Skin epidermis (tissue), 12 donors: Measurements from ENCODE around the gene PNLIPRP2.

Experiments
- H3K27ac ChIP-seq, 21 experiments: fragments of 200-600 bp; sonication (generic) in 11 of 21; one replicate each; pipeline ENCODE4 v1.5.0; 2020; ENCODE audit warnings: mild to moderate bottlenecking in 3 of 21, inconsistent platforms in 2 of 21, moderate library complexity in 2 of 21
- H3K4me3 ChIP-seq, 7 experiments: fragments of 200-600 bp; sonication (generic) in 2 of 7; one replicate each; pipeline ENCODE4 v1.5.0; 2020; ENCODE audit warnings: inconsistent platforms in 2 of 7, mild to moderate bottlenecking in 2 of 7, moderate library complexity in 1 of 7

PNLIPRP2 gene

DNA sequence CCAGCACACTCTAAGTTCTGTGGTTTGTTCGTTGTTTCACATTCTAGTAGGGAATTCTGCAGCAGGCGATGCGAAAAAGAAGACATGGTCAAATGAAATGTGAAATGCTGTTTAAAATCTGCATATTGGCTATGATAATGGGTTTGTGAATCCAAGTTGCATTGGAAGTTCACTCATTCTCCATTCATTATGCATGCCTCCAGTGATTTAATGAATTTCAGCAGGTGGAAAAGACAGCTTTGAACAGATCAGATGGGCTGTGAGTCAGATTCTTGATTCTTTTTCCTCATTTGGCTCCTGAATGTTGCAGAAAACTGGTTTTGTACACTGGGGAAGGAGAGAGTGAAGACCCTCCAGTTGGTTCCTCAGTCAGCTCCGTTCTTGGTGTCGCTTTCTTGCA lies 52.1 kb downstream of the PNLIPRP2 start:
- H3K27ac ChIP-seq, result no peak overlapping the region
- no peak overlapping the region for H3K4me3 ChIP-seq

DNA sequence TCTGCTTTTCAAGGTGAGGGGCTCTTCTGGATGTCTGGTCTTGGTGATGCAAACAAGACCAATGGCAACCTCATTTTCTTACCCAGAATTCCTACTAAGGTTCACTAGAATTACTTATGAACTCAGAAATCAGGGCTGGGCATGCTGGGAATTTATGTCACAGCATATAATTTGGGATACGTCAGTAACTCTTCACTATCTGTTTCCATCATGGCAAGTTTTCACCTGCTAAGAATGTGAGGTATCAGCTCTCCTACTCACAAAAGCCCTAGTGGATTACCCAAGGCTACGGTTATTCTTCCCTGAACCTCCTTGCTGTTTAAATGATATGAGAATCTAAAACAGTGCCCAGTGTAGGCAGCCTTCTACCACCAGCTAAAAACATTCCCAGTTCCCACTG lies 53.1 kb downstream of the PNLIPRP2 start:
- H3K27ac ChIP-seq, result no peak overlapping the region
- no peak overlapping the region for H3K4me3 ChIP-seq

DNA sequence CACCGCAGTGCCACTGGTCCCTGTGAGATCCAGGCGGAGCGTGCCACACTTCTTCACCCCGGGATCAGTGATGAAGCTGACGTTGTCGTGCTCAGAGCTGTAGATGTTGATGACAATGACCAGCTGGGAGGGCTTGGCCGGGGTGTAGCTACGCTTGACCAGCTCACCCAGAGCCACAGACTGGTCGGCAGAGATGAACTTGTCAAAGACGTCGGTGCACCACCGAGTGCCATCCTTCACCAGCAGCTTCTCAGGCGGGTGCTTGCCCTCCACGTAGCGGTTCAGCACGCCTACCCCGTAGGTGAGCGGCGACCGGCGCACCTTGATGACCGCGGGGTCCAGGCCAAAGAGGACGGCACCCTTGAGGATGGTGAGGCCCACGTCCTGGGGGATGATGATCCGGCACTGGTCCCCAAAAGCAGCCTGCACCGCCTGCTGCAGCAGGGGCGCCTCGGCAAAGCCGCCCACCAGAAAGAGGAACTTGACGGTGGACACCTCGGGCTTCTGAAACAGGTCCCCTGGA lies 54.2 kb downstream of the PNLIPRP2 start:
- Histone ChIP-seq H3K27ac (no peak overlapping the region), H3K4me3 (no peak overlapping the region)

DNA sequence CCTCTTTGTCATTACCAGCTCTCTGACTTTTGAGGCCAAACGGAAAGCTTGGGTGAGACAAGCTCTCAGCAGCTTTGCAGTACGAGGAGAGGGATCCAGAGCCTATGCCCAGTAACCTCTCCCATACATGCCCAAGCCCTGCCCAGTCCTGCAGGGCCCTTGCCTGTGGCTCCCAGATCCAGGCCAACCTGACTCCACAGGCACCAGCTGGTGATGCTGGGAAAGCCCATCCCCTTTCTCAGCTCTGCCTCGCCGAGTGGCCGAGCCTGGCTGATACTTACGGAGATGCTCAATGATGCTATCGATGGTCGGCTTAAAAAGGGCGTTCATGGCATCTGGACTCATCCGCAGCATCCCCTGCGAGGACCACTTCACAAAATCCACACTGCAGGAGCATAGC lies 55.4 kb downstream of the PNLIPRP2 start:
- Histone ChIP-seq H3K27ac (no peak overlapping the region), H3K4me3 (no peak overlapping the region)

DNA sequence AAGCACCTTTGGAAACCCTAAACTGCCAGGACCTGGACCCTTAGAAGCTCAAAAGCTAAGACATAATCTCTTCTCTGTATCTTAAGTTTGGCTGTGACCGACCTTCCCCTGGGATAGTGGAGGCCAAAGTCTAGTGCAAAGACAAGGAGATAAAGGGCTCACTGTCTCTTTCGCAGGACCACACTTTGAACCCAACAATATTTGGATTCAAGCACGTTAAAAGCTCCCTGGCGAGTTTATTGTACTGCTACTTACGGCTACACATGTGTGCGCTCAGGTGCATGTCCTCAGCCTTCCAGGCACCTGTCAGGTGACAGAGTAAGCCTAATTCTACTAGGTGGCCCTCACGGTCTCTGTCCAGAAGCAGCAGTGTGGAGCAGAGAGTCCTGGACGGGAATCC lies 55.9 kb downstream of the PNLIPRP2 start:
- Histone ChIP-seq H3K27ac (no peak overlapping the region), H3K4me3 (no peak overlapping the region)

DNA sequence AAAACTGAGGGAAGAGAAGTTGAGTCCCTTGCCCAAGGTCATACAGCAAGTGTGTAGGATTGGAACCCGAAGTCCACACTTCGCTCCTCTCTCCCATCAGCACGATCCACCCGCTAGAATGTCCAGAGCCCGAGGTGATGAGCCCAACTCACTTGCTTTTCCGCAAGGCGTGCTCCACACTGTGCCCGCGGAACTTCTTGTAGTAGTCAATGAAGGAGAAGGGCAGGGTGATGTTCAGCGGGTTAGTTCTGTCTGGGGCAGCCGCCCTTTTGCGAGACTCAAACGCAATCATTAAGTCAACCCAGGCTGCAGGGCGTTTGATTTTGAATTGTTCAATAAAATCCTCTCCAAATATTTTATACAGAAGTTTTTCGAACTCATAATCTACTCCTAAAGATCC lies 58.6 kb downstream of the PNLIPRP2 start:
- no peak overlapping the region for H3K4me3 ChIP-seq
- no peak overlapping the region for H3K27ac ChIP-seq

DNA sequence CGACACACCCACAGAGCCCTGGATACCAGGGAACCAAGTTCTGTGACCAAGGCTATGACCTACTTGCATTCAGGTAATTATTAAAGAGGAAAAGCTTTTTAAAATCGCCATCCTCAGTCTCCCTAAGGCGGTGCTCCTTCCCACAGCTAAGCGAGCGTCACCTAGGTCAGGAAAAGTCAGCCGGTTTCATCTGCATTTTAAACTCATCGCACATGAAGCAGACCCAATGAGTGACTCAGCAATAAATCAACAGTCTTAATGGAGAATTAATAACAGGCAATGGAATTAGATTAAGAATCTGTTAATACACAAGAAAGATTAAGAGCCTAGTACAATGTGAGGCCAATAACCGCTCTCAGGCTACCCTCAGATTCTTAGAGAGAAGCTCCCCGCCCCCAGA lies 62.4 kb downstream of the PNLIPRP2 start:
- H3K27ac ChIP-seq, result no peak overlapping the region
- no peak overlapping the region for H3K4me3 ChIP-seq

DNA sequence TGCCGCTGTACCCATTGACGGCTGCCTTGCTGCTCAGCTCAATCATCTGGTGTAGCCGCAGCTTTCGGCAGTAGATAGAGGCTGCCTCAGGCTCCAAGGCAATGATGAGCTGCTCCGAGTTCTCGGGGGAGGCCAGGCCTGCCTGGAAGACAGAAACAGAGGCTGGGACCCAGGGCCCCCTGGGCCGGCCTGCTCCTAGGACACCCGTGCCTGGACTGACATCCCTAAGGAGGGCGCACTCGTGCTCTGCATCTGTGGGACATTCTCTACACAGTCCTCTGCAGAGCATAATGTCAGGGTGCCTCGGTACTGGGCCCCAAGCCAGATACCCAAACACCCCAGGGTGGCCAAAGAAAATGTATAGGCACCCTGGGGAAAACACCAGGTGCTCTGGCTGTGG lies 63.1 kb downstream of the PNLIPRP2 start:
- no peak overlapping the region for H3K27ac ChIP-seq
- H3K4me3 ChIP-seq, result no peak overlapping the region

DNA sequence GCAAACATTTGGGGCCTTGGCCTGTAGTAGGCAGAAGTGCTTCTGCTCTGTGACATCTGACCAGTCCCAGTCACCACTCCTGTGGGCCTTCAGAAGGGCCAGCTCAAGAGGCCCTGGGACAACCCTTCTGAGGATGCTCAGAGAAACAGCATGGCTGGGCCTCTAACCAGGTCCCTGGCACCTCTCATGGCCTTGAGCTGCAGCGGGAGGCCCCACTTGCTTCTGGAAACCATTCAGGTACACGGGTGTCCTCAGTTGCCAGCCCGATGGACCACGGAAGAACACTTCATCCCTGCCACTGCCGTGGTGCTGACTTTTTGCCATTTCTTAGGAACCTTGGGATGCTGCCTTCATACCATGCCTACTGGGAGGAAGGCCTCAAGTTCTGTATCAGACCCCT lies 64.0 kb downstream of the PNLIPRP2 start:
- no peak overlapping the region for H3K27ac ChIP-seq
- no peak overlapping the region for H3K4me3 ChIP-seq

DNA sequence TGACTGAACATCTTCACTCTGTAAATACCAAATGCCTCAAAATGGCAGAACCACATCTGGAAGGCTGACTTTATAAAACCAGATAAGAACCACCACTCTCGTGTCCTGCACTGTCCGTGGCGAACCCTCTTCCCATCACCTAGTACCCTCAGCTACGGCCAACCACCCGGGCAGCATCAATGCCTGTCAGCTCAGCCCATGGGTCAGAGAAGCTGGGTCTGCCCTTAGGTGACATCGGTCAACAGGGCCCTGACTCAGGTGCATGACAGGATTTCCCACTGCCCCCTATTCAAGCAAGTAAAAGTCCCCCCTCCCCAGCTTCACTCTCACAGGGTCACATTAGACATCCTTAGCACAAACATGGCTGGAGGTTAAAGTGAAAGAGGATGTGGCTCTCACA lies 65.1 kb downstream of the PNLIPRP2 start:
- Histone ChIP-seq H3K4me3 (no peak overlapping the region), H3K27ac (no peak overlapping the region)

DNA sequence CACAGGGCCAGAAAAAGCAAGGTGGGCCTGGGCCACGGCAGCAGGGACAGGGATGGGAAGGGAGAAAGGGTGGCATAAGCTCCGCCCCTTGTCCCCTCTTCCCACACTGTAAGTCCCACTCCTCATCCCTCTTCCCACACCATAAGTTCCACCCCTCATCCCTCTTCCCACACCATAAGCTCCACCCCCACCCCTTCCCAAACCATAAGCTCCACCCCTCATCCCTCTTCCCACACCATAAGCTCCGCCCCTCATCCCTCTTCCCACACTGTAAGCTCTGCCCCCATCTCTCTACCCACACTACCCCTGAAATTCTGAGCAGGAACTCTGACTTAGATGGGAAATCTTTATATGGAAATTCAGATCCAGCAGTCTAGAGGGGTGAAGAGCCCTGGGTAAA lies 65.9 kb downstream of the PNLIPRP2 start:
- no peak overlapping the region for H3K27ac ChIP-seq

DNA sequence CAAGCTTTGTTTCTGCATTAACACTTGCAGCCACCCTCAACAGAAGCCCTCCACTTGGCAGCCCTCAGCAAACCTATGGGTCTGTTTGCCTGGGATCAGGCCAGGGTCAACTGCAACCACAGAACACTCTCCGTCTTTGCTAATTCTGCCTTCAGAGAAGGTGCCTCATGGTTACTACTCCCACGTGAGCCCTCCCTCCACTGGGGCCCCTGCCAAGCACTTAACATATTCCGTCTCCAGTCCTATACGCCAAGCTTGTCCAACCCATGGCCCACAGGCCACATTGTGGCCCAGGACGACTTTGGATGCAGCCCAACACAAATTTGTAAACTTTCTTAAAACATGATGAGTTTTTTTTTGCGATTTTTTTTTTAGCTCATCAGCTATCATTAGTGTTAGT lies 66.9 kb downstream of the PNLIPRP2 start:
- Histone ChIP-seq H3K4me3 (no peak overlapping the region), H3K27ac (no peak overlapping the region)

More for the DNA sequence above, 65.9 kb downstream of the PNLIPRP2 start:
- no peak overlapping the region for H3K4me3 ChIP-seq

DNA sequence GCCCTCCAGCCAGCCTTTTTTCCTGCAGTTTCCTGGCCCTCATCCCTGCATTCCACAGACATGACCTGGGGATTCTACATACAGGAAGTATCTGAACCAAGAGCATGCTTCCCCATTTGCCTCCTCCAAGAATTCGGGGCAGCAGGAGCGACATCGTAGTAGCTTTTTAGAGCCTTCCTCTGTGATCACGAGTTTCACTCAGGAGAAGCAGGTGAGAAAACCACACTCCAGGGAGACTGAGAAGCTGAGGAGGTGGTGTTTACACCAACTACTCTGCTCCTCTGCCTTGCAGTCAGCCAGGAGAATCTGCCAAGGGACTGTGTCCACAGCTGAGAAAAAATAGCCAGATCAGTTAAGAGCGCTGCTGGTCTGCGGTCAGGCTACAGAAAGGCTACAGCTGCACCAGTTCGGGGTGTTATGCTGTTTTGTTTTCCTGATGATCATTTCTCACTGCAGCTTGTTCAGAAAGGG lies 67.5 kb downstream of the PNLIPRP2 start:
- no peak overlapping the region for H3K4me3 ChIP-seq
- H3K27ac ChIP-seq, result peak overlapping the region in 1 of 21 experiments; percentile 29

DNA sequence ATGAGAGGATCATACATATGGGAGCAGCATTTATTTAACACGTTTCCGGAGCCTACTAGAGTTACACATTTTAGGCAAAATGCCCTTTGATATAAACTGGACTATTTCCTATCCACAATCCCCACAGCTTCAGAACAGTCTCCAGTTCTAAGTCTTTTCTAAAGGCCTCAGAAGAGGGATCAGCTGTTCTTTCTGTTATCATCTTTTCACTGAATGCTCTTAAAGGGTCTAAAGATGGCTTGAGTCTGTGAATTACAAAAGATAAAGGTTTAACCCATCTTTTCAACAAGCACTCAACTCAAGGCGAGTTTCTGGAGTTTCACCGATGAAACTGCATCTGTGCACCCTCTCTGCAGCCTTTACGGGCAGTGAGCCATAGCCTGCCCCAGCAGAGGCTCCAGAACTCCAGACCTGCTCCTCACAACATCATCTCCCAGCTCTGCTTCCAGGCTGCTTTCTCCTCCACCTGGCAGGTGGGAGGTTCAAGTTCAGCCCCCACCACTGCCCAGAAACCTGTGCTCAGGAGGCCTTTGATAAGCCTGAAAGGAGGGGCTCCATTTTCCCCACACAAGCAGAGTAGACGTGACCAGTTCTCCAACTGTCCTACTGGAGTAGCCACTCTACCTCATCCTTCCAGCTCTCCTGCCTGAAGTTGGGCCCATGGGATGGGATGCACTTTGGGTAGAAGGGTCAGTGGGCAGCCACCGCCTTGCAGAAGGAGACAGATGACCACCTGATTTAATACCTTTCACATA lies 68.2 kb downstream of the PNLIPRP2 start:
- H3K4me3 ChIP-seq, result no peak overlapping the region
- H3K27ac ChIP-seq, result peak overlapping the region in 1 of 21 experiments; percentile 29

DNA sequence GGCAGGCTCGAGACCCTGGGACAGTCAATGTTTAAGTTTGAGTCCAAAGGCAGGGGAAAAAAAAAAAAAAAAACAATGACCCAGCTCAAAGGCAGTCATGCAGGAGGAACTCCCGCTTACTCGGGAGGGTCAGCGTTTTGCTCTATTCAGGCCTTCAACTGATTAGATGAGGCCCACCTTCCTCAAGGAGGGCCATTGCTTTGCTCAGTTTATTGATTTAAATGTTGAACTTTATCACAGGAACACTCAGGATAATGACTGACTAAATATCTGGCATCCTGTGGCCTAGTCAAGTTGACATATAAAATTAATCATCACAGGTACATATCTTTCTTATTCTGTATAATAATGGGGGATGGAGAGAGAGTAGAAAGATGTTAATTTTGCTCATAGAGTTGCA lies 69.0 kb downstream of the PNLIPRP2 start:
- Histone ChIP-seq H3K27ac (no peak overlapping the region), H3K4me3 (no peak overlapping the region)

DNA sequence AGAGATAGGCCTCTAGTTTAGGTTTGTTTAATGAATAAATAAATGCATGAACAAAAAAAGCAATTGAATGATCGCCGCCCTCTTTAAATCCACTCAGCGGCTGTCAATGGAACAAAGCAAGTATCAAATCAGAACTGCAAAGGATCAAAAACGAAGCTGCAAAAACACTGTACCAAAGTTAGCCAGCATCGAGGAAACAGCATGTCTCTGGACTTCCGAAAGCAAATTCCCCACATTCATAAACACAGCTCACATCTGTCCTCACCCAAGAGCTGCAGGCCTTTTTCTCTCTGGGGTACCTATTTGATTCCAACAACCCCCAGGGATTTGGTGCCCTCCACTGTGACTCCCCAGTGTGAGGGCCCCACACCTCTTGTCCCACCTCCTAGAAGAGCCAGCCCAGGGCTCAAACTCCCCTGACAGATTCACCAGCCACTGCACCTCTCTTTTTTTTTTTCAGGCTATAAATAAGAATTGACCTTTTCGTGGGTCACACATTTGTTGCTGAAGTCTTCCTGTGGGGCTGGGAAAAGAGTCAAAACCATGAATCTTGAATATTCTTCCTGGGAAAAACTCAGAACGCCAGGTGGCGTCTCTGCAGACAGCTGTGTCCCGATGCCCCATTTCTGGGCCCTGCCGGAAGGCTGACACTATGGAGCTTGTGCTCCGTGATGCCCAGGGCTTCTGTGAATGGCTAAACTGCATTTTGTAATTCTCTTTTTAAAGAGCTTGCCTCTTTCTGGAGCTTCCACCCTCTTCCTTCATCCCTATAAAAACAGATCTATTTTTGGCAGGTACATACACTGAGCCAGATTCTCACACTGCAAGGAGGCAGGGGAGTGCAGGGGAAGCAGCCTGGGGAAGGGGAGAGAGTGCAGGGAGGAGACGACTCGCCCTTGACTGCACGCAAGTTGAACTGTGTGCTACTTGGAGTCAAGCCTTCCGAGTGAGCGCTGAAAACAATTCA lies 69.9 kb downstream of the PNLIPRP2 start:
- Histone ChIP-seq H3K27ac (no peak overlapping the region), H3K4me3 (no peak overlapping the region)

DNA sequence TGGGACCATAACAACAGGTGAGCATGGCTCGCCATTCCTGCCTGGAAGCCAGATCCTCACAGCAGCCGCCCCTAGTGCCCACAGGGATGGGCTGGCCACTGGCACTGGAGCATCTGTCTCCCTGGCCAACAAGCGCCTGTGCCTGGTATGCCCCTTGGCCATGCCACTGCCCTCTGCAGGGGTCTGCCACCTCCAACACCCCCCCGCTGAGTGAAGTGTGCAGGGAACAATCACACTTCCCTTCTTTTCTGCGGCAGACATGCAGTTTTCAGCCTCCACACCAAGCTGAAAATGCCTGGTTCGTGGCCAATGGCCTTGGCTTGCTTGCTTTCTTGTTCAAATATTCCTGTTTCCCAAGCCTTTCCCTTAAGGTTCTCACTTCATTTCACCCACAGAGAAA lies 70.9 kb downstream of the PNLIPRP2 start:
- no peak overlapping the region for H3K27ac ChIP-seq
- H3K4me3 ChIP-seq, result no peak overlapping the region

DNA sequence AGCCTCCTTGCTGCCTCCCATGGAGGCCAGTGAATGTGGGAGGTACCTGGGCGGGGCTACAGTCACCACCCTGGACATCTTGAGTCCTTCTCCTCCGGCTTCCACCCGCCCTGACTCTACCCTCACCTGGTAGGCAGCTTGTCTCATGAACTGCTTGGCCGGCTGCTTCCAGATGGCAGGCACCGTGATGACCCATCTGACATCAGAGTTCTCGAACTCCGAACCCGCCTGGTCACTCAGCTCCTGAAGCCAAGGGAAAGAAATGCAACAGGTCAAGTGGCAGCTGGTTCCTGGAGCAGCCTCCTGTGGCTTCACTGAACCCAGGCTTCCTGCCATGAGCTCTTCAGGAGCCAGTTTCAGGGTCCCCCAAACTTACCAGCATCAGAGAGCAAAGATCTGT lies 71.5 kb downstream of the PNLIPRP2 start:
- Histone ChIP-seq H3K27ac (no peak overlapping the region), H3K4me3 (no peak overlapping the region)

DNA sequence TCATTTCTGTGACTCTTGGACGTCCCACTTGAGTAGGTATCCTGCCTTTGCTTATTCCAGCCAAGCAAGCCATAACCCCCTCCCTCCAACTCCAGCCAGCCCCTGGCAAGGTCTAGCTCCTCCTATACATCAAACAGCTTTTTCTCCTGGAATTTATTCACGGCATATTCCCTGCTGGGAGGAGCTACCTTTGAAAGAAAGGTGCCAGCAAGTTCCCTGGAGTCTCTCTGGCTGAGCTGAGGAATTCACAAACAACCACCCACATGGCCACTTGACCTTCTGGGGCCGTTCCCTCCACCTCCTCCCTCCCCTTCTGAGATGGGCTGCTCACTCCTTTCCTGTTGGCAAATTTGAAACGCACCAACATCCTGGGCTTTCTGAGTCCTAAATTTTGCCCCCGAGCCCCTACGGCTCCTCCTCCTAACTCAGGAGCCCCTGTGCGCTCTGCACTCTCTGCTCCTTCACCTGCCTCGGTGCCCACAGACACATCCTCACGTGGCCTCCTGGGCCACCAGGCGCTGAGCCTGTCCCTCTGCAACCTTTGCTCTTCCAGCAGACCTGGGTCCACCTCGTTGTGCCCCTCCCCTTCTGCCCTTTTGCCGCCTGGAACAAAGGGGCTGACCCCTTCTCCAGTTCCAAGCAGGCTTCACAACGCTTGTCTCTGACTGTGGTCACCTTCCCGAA lies 73.6 kb downstream of the PNLIPRP2 start:
- Histone ChIP-seq H3K4me3 (no peak overlapping the region), H3K27ac (no peak overlapping the region)
